Raji (cell line): Measurements from ENCODE around the gene MSI2.

Experiments
- POLR2A ChIP-seq: IDR thresholded peaks from 2 replicates; pipeline ENCODE4 v1.6.1; 2011; ENCODE audit warnings: low read depth, low read length, control low read depth; ENCODE audit not compliant: insufficient read depth

MSI2 gene

GRCh38 chr17:57419940-57420550, 163.7 kb downstream of the MSI2 start:
- TF ChIP-seq POLR2A, result no peak

GRCh38 chr17:57420734-57421717, 164.7 kb downstream of the MSI2 start:
- no peak for TF ChIP-seq POLR2A

- TF ChIP-seq POLR2A, result no peak
Observed at GRCh38 chr17:57422574-57423164, 166.3 kb downstream of the MSI2 start.

- no peak for TF ChIP-seq POLR2A
Observed at GRCh38 chr17:57423541-57423940, 167.2 kb downstream of the MSI2 start.

- no peak for TF ChIP-seq POLR2A
Observed at GRCh38 chr17:57424273-57424672, 167.9 kb downstream of the MSI2 start.

- TF ChIP-seq POLR2A, result no peak
Observed at GRCh38 chr17:57424777-57425188, 168.5 kb downstream of the MSI2 start.

GRCh38 chr17:57425431-57425830, 169.1 kb downstream of the MSI2 start:
- TF ChIP-seq POLR2A, result no peak

GRCh38 chr17:57425903-57426880, 169.9 kb downstream of the MSI2 start:
- TF ChIP-seq POLR2A, result no peak

- no peak for TF ChIP-seq POLR2A
Observed at GRCh38 chr17:57429966-57430365, 173.6 kb downstream of the MSI2 start.

GRCh38 chr17:57431415-57431814, 175.1 kb downstream of the MSI2 start:
- no peak for TF ChIP-seq POLR2A

GRCh38 chr17:57432507-57433277, 176.4 kb downstream of the MSI2 start:
- TF ChIP-seq POLR2A, result no peak

- no peak for TF ChIP-seq POLR2A
Observed at GRCh38 chr17:57433452-57433851, 177.1 kb downstream of the MSI2 start.

GRCh38 chr17:57434361-57434760, 178.0 kb downstream of the MSI2 start:
- no peak for TF ChIP-seq POLR2A

GRCh38 chr17:57436565-57436964, 180.2 kb downstream of the MSI2 start:
- no peak for TF ChIP-seq POLR2A
